IMR-90 (cell line): ENCODE results near the gene SLC25A24.

Experiments
- CTCF ChIP-seq: conservative IDR thresholded peaks from 2 replicates; pipeline ENCODE4 v1.5.1; 2012; ENCODE audit warnings: mild to moderate bottlenecking, low read depth, low read length, improper control_type of control experiment
- POLR2A ChIP-seq: IDR thresholded peaks from 2 replicates; pipeline ENCODE4 v1.6.1; 2012; ENCODE audit warnings: mild to moderate bottlenecking, low read depth, low read length
- RAD21 ChIP-seq: IDR thresholded peaks from 2 replicates; pipeline ENCODE4 v1.6.1; 2012; ENCODE audit warnings: low read length, improper control_type of control experiment
- RFX5 ChIP-seq: IDR thresholded peaks from 2 replicates; pipeline ENCODE4 v1.8.0; 2012; ENCODE audit warnings: low read depth, mild to moderate bottlenecking, low read length, moderate library complexity
- SMC3 ChIP-seq: fragments of 150-350 bp; IDR thresholded peaks from 2 replicates; pipeline ENCODE4 v1.6.1; 2016; ENCODE audit warnings: low read depth, mild to moderate bottlenecking, antibody characterized with exemption, low read length, moderate library complexity
- USF2 ChIP-seq: fragments of 150-350 bp; IDR thresholded peaks from 2 replicates; pipeline ENCODE4 v1.6.1; 2017; ENCODE audit warnings: mild to moderate bottlenecking, antibody characterized with exemption, low read length, low read depth

- TF ChIP-seq CTCF = no peak
- TF ChIP-seq RAD21 = no peak
- no peak for TF ChIP-seq RFX5
- no peak for TF ChIP-seq USF2
- TF ChIP-seq SMC3 = no peak
- TF ChIP-seq POLR2A = no peak
These were observed 57.3 kb downstream of the SLC25A24 start for GRCh38 chr1:108142773-108143394.
